ENCODE measurements around the gene CPT1A. TPM values are rescaled to one million over a fixed set of nuclear protein-coding genes. Genes with fewer than 3 reads are reported as not detected.
A peak's percentile ranks its signal among the peaks of the same experiment; 100 is the strongest.

CPT1A gene
- total RNA-seq, 2 donors from 2014 or later = 149 to 261 TPM

DNA sequence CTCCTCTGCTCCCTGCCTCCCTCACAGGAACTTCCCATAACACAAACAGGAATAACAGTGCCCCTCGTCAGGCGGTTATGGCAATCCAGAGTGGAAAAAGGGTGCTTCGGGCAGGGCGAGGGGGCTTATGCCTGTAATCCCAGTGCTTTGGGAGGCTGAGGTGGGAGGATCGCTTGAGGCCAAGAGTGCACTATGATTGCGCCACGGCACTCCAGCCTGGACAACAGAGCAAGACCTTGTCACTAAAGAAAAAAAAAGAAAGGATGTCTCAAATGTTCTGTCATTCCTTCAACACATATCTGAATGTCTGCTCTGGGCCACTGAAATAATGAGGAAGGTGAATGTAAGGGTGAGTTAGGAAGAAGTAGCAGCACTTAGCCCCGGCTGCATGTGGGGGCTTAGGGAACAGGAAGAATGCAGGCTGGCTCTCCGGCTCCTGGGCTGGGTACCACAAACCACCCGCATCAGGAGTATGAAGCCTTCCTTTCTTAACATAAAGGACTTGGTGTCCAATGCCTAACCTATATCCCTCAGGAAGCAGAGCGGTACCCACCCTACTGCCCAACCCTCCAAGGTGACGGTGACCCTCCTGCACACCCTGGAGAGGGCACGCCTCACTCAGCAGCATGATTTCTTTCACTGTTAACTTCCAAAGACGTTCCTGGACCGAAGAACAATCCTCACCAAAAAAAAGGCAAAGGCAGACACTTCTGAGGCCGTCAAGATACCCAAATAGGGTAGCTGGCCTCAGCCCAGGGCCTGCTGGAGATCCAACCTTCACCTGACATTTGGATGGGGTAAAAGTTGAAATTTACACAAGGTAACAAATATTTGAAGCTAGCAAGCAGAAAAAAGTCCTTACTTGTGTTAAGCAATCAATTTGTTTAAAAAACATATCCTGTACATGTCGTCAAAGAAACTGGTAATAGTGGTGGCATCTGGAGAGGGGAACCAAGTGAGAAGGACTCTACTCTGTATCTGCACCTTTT lies 3.8 kb downstream of the CPT1A start:
- intact Hi-C loops (cut with DNase I, micrococcal nuclease) = no loop called here
- peak in 1 of 2 donors; percentile 61 for DNase-seq
- ATAC-seq = no peak

DNA sequence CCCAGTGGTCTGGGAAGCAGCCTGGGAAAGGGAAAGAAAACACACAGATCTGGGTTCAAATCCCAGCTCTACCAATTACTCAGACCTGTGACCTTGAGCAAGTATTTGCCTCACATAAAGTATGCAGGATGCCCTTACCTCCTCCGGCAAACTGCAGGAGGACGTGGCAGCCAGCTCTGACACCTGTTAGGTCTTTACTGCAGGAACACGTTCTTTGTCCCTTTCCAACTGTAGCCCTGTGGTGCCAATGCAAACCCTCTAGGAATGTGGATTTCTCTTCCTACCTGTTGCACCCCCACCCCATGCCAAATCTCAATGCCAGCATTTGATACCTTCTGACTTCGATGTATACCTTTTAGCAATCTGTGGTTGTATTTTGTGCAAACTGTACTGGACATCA lies 6.0 kb downstream of the CPT1A start:
- DNase-seq (no peak), ATAC-seq (no peak)
- intact Hi-C loops (cut with DNase I, micrococcal nuclease) = no loop called here

DNA sequence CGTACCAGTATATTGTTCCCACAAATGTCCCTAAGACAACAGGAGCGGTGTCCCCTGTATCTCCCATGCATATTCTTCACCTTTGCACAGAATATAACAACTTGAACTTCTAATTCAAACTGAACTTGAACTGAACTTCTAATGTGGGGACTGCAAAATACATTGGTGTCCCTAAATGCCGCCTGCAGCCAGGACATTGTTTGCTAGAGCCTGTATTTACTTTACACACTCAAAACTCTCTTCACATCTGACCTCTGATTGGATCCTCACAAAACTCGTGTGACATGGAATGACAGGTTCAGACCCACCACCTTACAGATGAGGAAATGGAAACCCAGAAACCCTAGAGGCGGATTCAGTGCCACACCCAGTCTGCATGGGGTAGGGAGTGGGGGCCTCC lies 6.4 kb downstream of the CPT1A start:
- intact Hi-C loops (cut with DNase I, micrococcal nuclease) = no loop called here
- ATAC-seq = peak; percentile 3
- DNase-seq = peak in 1 of 2 donors; percentile 49

DNA sequence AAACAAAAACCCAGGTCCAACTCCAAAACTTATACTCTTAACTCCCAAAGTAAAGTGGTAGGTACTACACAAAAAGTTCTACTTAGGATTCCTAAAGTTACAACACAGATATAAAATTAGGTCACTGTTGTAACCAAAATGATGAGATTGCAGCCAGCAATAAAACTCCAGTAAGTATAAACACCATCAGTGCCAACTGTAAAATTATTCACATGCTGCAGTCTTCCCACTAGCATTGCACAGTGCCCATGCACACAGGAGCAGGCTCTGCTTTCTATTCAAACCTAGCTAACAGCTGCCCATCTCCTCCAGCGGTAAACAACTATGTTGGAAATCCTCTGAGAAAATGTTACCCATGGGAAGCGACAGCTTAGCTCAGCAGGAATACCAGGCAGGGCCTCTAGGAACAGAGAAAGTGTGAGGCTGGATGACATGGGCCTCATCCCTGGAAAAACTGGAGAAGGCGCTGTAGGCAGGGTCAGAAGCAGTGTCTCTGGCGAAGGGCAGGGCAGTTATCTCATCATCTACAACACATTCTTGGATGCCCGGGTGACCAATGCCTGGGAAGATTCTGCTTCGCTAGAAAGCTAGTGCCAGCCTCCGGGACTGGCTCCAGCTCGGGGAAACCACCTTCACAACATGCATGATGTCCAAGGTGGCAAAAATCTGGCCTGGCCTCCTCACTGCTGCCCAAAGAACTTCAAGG lies 9.1 kb downstream of the CPT1A start:
- intact Hi-C loops (cut with DNase I, micrococcal nuclease) = no loop called here
- DNase-seq = peak in 1 of 2 donors; percentile 66
- peak; percentile 20 for ATAC-seq

GRCh38 chr11:68831124-68831523 lies 10.6 kb downstream of the CPT1A start:
- intact Hi-C loops (cut with DNase I, micrococcal nuclease) = no loop called here
- DNase-seq (peak; percentile 75 to 89), ATAC-seq (peak; percentile 75)

- no peak for ATAC-seq
- DNase-seq = no peak
- intact Hi-C loops (cut with DNase I, micrococcal nuclease) = no loop called here
These were observed 12.1 kb downstream of the CPT1A start for GRCh38 chr11:68829581-68829980.

DNA sequence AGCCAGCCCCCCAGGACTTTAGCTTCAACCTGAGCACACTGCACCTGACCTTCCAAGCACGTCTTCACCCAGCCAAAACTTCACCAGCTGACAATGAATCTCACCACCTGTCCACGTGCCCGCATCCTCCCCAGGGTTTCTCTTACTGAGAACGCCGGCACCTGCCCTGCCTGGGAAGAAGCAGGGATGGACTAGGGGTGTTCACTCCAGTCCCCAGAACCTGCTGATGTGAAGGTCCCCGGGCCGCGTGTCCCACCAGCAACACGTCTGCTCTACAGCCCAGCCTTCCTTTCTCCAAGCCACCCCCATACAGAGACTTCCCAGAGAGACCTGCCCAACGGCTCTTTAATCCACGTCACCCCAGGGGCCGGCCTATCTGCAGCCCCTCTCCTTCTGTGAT lies 12.8 kb downstream of the CPT1A start:
- DNase-seq = no peak
- intact Hi-C loops (cut with DNase I, micrococcal nuclease) = no loop called here
- no peak for ATAC-seq

GRCh38 chr11:68828155-68828931 lies 13.4 kb downstream of the CPT1A start:
- intact Hi-C loops (cut with DNase I, micrococcal nuclease) = no loop called here
- DNase-seq = peak in 1 of 2 donors; percentile 39
- no peak for ATAC-seq

DNA sequence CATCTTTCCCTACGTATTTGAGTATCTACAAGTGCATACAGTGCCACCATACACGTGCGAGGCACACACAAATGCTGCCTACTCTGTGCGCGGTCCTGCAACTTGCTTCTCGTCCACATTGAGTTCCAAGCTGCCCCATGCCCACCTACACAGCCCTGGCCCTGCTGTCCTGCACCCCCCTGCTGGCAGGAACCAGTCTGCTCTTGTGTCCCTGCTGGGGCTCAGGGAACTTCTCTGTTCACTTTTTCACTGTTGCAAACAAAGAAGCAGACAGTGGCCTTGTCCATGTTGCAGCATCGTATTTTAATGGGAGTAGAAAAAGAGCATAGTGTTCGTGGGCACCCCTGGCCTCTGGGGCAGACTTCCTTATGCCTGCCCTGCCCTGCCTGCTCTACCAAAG lies 14.0 kb downstream of the CPT1A start:
- DNase-seq = peak in 1 of 2 donors; percentile 46
- intact Hi-C loops (cut with DNase I, micrococcal nuclease) = no loop called here
- ATAC-seq = no peak

DNA sequence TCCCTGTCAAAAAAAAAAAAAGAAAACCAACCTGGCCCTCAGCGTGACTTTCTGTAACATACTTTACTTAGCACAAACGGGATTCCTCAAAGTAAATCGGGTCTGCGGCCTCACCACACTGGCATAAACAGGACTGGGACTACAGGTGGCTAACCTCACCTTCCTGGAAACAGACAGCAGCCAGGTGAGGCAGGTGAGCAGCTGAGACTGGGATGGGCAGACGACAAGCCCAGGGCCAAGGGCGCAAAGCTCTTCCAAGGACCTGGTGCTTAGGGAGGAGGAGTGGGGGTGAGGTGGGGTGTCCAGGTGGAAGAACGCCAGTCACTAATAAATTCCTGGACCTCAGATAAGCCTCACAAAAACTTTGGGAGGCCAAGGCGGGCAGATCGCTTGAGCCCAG lies 15.0 kb downstream of the CPT1A start:
- peak; percentile 38 for ATAC-seq
- DNase-seq = peak in 1 of 2 donors; percentile 68
- intact Hi-C loops (cut with DNase I, micrococcal nuclease) = no loop called here

- intact Hi-C loops (cut with DNase I, micrococcal nuclease) = no loop called here
- peak; percentile 83 to 91 for DNase-seq
- ATAC-seq = peak; percentile 82
These were observed 16.1 kb downstream of the CPT1A start for GRCh38 chr11:68825571-68825970.

GRCh38 chr11:68822546-68822945 lies 19.2 kb downstream of the CPT1A start:
- DNase-seq (no peak), ATAC-seq (no peak)
- intact Hi-C loops (cut with DNase I, micrococcal nuclease) = no loop called here

GRCh38 chr11:68821670-68822069 lies 20.0 kb downstream of the CPT1A start:
- no peak for ATAC-seq
- intact Hi-C loops (cut with DNase I, micrococcal nuclease) = no loop called here
- DNase-seq = no peak

GRCh38 chr11:68819362-68819761 lies 22.4 kb downstream of the CPT1A start:
- intact Hi-C loops (cut with DNase I, micrococcal nuclease) = no loop called here
- ATAC-seq (no peak), DNase-seq (no peak)

GRCh38 chr11:68818181-68818580 lies 23.5 kb downstream of the CPT1A start:
- ATAC-seq (peak; percentile 35), DNase-seq (no peak)
- intact Hi-C loops (cut with DNase I, micrococcal nuclease) = no loop called here

DNA sequence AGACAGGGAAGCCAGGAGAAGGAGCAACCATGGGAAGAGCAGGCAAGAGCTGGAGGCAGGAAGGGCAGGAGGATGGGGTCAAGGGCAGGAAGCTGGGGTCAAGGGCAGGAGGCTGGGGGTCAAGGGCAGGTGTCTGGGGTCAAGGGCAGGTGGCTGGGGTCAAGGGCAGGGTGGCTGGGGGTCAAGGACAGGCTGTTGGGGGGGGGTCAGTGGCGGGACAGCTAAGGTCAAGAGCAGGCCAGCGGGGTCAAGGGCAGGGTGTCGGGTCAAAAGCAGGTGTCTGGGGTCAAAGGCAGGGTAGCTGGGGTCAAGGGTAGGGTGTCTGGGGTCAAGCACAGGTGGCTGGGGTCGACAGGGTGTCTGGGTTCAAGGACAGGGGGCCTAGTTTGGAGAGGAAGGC lies 24.2 kb downstream of the CPT1A start:
- DNase-seq = no peak
- ATAC-seq = no peak
- intact Hi-C loops (cut with DNase I, micrococcal nuclease) = no loop called here

DNA sequence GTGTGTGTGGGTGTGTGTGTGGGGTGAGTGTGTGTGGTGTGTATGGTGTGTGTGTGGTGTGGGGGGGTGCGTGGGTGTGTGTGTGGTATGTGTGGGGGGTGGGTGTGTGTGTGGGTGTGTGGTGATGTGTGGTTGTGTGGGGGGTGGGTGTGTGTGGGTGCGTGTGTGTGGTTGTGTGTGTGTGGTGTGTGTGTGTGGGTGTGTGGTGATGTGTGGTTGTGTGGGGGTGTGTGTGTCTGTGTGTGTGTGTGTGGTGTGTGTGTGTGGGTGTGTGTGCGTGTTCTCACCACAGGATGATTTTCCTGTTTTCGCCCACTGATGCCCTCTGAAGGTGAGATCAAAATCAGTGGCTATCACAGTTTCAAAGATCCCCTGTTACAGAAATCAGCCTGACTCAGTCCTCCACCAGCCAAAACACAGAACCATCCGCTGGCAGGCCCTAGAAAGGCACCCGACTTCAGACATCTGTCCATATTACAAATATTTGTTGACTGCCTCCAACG lies 24.7 kb downstream of the CPT1A start:
- no peak for DNase-seq
- intact Hi-C loops (cut with DNase I, micrococcal nuclease) = no loop called here
- no peak for ATAC-seq

DNA sequence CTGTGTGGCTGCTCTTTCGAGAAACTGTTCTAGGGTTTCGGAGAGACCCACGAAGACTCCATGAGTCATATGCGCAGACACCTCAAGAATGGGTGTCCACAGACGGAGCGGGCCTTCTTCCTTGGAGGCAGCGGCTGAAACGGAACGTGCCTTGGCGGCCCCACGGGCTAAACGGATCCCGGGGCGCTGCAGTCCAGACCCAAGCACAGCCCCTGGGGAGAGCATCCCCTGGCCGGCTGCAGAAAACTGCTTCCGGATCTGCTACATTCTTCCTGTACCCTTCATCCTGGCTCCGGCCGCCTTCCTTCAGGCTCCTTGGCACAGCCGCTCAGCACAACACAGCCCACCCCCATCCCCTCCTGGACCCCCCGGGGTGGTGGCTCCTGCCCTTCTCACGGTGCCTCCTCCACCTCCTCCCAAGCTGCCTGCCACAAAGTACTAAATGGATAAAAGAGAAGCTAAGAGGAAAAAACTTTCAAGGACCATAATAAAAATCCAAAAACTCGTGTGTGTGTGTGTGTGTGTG lies 25.4 kb downstream of the CPT1A start:
- ATAC-seq (no peak), DNase-seq (no peak)
- intact Hi-C loops (cut with DNase I, micrococcal nuclease) = no loop called here

DNA sequence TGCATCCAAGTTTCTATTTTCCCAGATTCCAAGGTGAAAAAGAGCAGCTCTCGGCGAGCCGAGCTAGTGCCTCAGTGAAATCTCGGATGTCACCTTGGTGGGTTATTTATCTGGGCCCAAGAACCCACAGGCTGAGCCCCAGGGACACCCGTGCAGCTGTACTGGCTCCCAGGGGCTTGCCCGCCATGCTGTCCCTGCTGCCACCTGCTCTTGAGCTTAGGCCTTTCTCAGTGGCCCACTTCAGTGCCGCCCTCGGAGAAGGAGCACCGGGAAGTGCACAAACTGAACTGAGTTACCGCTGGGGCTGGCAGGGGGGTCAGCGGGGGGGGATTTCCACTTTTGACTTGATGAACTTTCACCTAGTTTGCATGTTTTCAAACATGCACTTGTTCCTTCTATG lies 27.9 kb downstream of the CPT1A start:
- no peak for ATAC-seq
- intact Hi-C loops (cut with DNase I, micrococcal nuclease) = no loop called here
- DNase-seq = no peak

Measured in left colon (tissue), 2 donors.